GM15510 (cell line): ENCODE measurements around the gene RFPL1.

Experiments used
- POLR2A ChIP-seq: IDR thresholded peaks from 3 replicates; pipeline ENCODE4 v1.6.1; 2011; ENCODE audit warnings: borderline replicate concordance; ENCODE audit not compliant: insufficient read length; ENCODE audit errors: extremely low read depth

RFPL1 gene

DNA sequence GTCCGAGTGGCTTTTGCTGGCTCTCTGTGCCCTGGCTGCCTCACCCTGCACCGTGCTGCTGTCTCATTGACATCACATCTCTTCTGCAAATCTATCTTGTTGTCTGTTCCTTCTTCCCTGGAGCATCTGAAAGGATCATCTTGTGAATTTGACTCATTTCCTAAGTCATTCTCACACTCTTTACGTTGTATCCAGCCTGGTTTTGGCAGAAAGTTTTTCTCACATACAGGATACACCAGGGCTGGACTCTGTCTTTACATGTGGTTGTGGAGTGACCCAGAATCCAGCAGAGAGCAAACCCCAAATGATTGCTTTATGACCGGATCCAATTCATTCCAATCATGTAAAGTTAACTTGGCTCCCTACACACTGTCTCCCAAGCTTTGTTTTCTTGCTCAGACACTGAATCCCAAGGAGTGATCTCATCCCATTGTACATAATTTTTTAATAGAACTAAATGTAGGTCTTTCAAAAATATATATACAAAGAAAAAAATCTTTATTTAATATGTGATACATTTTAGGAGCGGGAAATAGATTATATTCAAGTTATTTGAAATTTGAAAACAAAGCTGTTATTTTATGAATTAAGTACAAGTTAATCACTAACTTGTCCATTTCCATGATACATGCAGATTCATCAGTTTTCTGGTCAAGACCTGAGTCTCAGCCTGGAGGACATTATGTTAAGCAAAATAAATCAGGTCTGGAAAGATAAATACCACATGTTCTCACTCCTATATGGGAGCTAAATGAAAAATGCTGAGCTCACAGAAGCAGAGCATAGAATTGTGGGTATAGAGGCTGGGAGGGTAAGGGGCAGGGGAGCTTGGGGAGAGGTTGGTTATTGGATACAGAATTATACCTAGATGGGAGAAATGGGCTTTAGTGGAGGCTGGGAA, 2.9 kb upstream of the RFPL1 start:
- no peak for TF ChIP-seq POLR2A

DNA sequence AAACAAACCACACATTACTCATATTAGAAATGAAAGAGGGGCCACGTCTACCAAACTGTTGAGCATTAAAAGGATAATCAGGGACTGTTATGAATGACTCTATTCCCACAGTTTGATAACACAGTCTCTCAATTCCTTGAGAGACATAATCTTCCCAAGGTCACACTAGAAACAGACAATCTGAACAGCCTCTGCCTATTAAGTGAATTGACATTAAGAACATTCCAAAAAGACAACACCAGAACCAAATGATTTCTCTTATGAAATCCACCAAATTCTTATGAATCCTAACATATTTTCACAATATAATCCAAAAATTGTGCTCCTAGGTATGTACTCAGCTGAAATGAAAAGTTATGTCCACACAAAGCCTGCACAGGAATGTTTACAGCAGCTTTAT, 4.6 kb downstream of the RFPL1 start:
- no peak for TF ChIP-seq POLR2A

DNA sequence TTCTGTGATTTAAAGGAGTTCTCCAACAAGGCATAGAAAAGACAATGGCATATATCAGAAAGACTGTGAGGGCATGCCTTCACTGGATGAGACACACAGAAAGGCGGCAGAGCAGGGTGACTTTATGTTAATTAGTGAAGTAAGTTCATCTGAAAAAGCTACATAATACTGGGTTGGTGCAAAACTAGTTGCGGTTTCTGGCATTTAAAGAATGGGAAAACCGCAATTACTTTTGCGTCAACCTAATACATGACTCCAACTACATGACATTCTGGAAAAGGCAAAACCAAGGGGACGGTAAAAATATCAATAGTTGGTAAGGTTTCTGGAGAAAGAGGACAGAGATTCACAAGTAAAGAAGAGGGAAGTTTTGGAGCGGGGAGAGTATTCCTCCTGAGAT, 5.1 kb downstream of the RFPL1 start:
- TF ChIP-seq POLR2A = no peak

DNA sequence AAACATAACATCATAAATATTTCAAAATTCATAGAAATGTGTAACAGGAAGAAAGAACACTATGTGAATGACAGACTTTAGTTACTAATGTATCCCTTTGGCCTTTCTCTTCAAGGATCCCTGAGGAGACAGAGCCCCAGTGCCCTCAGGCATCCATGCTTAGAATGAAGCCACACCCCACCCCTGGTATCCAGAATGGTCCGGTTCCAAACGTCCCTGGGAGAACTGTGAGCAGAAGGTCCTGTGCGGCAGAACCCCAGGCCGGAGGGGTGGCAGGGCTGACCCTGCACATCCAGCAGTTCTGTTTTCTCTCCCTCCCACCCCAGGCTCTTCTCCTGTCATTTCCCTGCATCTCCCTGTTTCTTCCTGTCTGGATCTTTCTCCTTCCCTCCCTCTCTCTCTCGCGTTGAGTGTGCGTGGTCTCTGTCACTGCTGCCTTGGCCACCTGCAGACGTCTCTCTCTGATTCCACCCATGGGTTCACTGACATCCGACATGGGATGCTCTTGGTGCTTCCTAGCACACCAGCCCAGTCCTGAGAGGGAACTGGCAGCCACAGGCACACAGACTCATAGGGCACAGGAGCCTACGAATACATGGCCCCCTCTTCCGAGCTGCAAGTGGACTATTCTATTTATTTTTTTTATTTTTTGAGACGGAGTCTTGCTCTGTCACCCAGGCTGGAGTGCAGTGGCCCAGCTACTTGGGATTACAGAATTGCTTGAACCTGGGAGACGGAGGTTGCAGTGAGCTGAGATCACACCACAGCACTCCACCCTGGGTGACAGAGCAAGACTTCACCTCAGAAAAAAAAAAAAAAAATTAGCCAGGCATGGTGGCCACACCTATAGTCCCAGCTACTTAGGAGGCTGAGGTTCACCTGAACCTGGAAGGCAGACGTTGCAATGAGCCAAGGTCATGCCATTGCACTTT, 5.7 kb downstream of the RFPL1 start:
- TF ChIP-seq POLR2A = no peak

DNA sequence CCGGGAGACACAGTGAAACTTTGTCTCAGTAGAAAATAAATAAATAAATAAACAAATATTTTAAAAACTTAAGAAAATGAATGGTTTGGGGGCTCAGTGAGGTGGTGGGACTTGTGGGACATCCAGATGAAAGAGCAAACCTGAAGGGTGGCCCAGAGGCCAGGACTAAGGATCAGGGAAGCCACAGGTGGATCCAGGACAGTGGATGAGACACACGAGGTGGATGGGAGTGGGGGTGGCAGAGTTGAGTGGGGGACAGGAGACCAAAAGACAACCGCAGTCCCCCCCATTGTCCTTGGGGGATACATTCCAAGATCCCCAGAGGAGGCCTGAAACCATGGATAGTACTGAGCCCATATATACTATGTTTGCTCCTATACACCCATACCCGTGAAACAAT, 7.1 kb downstream of the RFPL1 start:
- no peak for TF ChIP-seq POLR2A

DNA sequence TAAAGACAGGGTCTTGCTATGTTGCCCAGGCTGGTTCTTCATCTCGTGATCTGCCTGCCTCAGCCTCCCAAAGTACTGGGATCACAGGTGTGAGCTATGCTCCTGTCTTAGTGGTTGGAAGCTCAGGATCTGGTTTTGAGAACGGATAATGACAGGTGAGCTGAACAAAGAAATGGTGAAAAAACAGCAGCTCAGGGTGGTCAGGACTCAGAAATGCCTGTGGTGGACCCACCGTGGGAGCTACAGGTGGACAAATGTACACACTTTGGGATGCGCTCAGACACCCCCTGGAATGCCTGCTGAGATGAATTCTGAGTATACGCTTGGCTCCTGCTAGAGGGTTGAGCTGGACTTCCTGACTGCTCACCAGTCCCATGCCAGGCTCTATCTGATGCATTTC, 9.5 kb downstream of the RFPL1 start:
- no peak for TF ChIP-seq POLR2A

DNA sequence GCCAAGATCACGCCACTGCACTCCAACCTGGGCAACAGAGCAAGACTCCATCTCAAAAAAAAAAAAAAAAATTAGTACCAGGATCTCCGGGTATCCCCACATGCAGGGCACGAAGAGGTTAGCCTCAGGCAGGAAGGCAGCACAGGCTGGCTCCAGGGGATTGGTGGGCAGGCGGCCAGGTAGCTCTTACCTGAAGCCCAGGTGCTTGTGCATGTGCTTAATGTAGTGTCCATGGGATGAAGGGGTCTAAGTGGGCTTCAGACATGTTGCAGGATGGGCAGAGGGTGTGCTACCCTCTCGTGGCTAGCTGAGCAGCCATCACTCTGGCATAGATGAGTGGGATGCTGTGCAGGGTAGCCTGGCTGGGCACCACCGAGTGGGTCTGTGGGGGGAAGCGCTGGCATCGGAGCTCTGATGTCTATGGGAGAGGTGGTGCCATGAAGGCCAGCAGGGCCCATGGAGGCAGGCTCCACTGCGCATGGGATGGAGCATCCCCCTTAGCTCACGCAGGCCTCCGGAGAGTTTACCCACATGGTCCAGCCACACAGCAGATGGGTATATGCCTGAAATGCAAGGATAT, 11.0 kb downstream of the RFPL1 start:
- TF ChIP-seq POLR2A = no peak

DNA sequence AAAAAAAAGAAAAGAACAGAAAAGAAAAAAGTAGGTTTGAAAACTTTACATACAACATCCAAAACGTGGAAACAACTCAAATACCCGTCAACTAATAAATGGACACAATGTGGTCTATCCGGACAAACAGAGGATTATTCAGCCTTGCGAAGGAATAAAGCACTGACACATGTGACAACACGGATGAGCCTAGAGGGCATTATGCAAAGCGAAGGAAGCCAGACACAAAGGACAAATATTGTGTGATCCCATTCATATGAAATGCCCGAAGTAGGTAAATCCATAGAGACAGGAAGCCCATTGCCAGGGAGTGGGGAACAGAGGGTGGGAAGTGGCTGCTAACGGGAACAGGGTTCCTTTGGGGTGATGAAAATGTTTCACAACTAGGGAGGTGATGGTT, 11.8 kb downstream of the RFPL1 start:
- TF ChIP-seq POLR2A = no peak

DNA sequence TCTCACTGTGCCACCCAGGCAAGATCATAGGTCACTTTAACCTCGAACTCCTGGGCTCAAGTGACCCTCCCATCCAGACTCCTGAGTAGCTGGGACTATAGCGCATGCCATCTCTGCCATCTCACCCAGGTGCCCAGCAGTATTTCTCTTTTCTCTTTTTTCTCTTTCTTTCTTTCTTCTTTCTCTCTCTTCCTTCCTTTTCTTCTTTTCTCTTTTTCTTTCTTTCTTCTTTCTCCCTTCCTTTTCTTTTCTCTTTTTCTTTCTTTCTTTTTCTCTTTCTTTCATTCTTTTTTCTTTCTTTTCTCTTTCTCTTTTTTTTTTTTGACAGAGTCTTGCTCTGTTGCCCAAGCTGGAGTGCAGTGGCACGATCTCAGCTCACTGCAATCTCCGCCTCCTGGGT, 13.5 kb downstream of the RFPL1 start:
- no peak for TF ChIP-seq POLR2A

DNA sequence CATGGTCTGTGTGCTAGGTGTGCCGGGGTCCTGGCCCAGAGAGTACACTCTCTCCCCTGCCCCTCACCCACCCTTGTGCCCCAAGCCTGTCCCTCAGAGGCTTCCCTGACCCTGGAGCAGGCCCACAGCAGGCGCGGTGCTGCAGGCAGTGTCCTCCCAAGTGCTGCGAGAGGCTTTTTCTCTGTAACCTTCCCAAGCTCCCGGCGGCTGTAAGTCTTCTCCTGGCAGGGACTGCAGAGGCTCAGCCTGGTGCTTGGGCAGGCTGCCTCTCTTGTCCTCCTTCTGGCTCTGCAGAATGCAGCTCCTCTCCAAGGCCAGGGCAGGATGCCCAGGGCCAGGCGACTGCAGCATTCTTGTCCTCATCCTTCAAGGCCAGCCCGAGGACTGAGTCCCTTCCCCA, 15.9 kb downstream of the RFPL1 start:
- TF ChIP-seq POLR2A = no peak

DNA sequence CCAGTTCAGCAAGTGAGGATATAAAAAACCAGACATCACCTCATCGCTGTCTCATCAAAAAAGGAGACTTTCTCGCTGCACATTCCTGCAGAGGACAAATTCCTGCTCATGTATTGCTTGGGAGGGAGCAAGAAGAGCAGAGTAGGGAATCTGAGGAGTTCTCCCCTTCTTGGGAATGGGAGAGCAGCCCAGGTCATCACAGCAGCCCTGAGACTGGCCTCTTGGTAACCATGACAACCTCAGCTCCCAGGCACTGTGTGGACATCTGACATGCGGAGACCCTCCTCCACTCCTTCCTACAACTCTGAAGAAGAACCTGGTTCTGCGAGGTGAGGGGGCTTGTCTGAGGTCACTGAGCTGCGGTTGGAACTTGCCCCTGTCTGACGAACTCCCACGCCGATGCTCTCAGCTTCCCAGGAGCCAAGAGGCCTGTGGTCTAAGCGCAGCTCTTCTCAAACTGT, 17.9 kb downstream of the RFPL1 start:
- TF ChIP-seq POLR2A = no peak

DNA sequence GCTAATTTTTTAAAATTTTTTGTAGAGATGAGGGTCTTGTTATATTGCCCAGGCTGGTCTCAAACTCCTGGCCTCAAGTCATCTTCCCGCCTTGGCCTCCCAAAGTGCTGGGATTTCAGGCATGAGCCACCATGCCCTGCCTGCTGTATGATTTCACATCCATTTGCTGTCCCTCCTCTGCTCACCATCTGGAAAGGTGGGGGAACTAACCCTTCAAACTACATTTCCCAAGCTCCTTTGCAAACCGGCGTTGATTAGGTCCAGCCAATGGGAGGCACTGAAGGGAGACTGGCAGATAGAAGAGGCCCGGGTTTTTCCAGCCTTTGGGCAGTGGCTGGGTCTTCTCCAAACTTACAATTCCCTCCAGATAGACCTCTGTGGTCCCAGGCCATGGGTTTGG, 19.3 kb downstream of the RFPL1 start:
- TF ChIP-seq POLR2A = no peak

DNA sequence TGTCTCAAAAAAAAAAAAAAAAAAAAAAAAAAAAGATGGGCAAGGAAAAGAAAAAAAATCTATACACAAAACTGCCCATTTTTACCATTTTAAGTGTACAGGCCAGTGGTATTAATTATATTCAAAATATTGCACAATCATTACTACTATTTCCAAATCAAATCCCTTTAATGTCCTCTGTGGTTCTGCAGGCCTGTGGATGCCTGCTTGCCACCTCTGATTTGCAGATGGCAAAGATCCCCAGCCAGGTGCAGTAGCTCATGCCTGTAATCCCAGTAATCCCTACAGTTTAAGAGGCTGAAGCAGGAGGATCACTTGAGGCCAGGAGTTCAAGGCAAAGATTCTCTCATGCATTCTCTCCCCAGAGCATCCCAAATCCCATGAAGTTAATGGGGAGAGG, 20.2 kb downstream of the RFPL1 start:
- TF ChIP-seq POLR2A = no peak

DNA sequence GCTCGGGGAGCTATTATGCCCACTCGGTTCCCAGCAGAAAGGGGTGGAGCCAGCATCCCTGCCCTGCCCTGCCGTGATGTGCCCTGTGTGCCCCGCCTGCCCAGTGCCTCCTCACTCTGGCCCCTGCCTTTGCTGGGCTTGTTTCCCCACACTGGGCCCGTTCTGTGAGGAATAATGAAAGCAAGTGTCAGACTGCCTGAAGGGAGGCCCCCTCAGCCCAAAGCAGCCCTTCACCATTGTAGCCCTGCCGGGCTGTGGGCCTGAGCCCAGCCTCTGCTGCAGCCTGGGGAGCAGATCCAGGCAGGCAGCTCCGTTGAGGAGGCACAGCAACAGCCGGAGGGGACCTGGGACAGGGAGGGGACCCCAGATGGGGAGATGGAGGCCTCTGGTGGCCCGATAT, 21.4 kb downstream of the RFPL1 start:
- TF ChIP-seq POLR2A = no peak

DNA sequence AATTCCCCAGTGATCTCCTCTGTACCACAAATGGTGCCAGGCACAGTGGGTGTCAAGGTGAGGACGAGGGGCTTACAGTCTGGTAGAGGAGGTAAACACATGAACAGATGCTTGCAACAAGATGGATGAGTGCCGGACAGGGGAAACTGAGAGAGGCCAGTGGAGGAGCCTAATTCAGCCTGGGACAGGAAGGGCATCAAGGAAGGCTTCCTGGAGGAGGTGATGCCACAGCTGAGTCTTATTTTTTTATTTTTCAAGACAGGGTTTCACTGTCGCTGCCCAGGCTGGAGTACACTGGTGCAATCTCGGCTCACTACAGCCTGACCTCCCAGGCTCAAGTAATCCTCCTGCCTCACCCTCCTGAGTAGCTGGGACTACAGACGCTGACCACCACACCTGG, 22.9 kb downstream of the RFPL1 start:
- no peak for TF ChIP-seq POLR2A
